Prostate gland (tissue), 2 donors: ENCODE data around the gene MAN2B2.

Experiments
- POLR2A ChIP-seq: fragments of 450-650 bp; IDR thresholded peaks from one replicate; pipeline ENCODE4 v1.6.1; 2016; ENCODE audit warnings: antibody characterized with exemption, mild to moderate bottlenecking
- TF ChIP-seq, protein P1 (sequence below), 4 experiments: fragments of 200-600 bp in 2 of 4; fragments of 450-650 bp in 2 of 4; sonication (generic) in 2 of 4; IDR thresholded peaks; 1 replicate in 3 of 4; 2 replicates in 1 of 4; pipeline ENCODE4 v1.5.1; 2016 to 2019; ENCODE audit warnings: antibody characterized with exemption in 4 of 4, mild to moderate bottlenecking in 2 of 4, moderate library complexity in 2 of 4

DNA sequence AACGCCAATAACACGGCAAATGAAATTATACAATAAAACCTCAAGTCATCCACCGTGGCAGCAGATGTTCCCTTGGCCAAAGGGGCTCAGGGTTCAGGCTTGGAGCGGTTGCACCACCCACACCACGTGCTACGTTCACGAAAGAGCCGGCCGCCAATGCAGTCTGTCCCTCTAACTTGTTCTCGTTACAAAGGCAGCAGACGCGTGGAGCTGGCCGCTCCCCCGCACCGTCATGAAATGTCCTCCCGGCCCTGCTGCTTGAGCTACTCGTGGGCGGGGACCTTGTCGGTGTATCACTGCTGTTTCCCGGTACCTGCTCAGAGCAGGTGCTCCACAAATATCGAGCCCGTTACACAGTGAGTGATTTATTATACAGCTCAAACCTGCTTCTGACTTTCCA lies 36.4 kb upstream of the MAN2B2 start:
- TF ChIP-seq, protein P1, sequence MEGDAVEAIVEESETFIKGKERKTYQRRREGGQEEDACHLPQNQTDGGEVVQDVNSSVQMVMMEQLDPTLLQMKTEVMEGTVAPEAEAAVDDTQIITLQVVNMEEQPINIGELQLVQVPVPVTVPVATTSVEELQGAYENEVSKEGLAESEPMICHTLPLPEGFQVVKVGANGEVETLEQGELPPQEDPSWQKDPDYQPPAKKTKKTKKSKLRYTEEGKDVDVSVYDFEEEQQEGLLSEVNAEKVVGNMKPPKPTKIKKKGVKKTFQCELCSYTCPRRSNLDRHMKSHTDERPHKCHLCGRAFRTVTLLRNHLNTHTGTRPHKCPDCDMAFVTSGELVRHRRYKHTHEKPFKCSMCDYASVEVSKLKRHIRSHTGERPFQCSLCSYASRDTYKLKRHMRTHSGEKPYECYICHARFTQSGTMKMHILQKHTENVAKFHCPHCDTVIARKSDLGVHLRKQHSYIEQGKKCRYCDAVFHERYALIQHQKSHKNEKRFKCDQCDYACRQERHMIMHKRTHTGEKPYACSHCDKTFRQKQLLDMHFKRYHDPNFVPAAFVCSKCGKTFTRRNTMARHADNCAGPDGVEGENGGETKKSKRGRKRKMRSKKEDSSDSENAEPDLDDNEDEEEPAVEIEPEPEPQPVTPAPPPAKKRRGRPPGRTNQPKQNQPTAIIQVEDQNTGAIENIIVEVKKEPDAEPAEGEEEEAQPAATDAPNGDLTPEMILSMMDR (IDR thresholded peaks at IDR 0.05): no peak
- TF ChIP-seq POLR2A: no peak
